HG03571 (cell line): ENCODE measurements around the gene PCP4L1.

Experiments used
- ATAC-seq: cut with Tn5 transposase; IDR thresholded peaks from one replicate; pipeline ENCODE4 v1.9.1; 2021; ENCODE audit not compliant: unreplicated experiment

The PCP4L1 gene

DNA sequence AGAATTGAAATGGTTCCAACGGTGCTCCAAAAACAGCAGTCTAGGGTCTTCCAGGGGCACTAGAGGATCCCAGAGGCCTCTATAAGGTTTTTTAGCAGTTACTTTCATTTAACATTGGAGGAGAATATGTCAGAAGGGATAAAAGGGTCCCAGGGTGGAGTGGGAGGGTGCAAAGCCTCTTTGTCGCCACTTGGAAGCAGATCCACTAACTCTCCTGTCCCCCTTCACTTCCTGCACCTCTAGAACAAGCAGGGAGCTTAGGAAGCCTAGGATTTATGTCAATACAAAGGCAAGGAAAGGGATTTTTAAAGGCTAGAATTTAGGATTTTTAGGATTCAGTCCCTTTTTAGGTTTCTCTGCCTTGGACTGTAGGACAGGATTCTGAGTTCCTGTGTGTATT lies 8.3 kb downstream of the PCP4L1 start:
- ATAC-seq = no peak

DNA sequence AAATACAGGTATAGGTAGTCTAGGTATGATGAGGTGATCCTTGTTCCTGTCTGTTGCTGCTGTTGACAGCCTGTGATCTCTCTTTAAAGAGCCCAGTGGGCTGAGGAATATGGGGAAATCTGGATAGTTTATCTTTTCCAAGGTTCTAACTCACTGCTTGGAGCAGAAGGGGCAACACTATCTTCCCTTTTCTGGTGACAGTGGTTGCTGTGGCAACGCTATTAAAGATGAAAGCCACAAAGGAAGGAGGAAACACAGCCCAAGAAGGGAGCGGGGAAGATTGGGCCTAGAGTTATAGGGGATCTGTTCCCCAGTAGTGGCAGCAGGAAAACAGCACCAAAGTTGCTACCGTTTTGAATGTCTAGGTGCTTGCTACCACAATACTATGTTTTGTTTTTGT lies 8.8 kb downstream of the PCP4L1 start:
- ATAC-seq = no peak

DNA sequence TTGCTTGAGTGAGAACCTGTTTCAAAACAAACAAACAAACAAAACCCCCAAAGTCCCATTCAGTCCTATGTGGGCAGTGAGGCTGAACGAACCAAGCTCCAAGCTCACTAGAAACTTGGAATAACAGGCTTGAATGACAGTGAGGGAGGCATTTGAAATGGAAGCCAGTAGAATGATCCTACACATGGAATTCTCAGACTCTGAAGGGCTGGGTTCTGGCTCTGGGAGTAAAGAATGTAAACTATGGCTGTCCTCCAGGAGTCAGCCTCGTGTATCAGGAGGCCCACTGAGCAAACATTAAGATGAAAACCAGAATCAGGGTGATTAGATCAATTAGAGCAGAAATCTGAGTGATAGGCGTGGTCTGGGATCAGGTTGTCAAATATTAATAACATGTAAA lies 14.9 kb downstream of the PCP4L1 start:
- no peak for ATAC-seq

DNA sequence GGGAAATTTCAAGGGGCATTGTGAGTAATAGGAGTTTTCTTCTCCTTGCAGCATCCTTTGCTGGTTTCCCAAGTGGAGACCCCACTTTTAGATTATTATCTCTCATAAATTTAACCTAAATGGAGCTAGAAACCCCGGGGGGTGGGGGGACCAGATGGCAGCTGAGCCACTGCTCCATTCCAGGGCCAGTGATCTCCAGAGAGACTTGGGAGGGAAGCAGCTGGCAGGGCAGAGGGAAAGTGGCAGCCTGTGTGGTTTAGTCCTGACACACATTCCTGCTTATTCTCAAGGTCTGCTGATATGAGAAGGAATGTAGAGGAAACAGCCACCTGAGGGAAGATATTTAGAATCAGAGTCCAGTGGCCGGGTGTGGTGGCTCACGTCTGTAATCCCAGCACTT lies 16.3 kb downstream of the PCP4L1 start:
- ATAC-seq = no peak

GRCh38 chr1:161282991-161283390 lies 24.4 kb downstream of the PCP4L1 start:
- ATAC-seq = no peak

DNA sequence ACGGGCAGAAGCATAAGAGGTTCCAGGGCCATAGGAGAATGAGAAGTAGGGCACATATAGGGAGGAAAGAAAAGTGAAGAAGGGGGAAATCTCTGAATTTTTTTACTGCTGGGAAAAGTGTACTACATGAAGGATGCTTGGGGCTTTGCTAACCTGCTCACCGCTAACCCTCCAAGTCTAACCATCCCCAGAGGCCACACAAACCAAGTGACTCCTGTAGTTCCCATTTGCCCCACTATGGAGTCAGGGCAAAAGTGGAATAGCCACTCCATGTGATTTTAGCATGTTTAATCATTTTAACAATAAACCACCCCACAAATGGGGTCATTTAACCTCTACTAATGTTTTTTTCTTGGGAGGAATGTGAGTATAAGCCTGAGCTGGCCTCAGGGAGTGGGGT lies 26.6 kb downstream of the PCP4L1 start:
- no peak for ATAC-seq

GRCh38 chr1:161285521-161285920 lies 27.0 kb downstream of the PCP4L1 start:
- ATAC-seq = no peak

- ATAC-seq = no peak
These were observed 29.0 kb downstream of the PCP4L1 start for GRCh38 chr1:161287482-161288054.

DNA sequence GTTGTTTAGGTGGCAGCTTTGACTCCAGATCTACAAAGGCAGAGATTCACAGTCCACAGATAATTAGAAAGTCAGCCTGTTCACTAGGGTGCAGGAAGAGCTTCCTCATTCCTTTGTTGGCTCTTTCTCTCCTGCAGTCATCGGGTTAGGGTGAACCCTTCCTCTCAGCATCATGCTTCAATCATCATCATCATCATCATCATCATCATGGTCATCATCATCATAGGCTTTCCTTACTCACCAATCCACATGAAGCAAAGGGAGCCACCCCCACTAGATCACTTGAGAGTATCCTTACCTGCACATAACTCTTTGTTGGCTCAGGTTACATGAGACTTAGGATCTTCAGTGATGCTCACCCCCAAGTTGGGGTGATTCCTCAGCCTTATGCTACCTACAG lies 32.2 kb downstream of the PCP4L1 start:
- ATAC-seq = no peak

- no peak for ATAC-seq
These were observed 38.9 kb downstream of the PCP4L1 start for GRCh38 chr1:161297415-161297814.

GRCh38 chr1:161298116-161298515 lies 39.6 kb downstream of the PCP4L1 start:
- ATAC-seq = no peak

DNA sequence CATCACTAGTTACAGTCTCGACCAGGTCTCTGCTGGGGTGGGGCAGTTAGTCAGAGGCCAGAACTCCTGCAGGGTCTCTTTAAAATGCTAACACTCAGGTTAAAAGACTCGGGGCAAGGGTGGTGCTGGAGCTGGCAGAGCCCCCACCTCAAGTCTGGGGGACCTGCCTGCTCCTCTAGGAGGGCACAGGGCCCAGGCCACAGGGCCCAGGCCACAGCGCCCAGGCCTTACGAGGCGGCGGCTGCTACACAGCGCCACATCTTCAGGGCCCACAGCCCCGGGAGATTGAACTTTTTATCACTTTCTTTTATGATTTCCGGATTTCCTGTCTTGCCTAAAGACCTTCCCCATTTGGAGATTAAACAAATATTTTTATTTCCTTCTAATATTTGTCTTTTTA lies 40.8 kb downstream of the PCP4L1 start:
- no peak for ATAC-seq

DNA sequence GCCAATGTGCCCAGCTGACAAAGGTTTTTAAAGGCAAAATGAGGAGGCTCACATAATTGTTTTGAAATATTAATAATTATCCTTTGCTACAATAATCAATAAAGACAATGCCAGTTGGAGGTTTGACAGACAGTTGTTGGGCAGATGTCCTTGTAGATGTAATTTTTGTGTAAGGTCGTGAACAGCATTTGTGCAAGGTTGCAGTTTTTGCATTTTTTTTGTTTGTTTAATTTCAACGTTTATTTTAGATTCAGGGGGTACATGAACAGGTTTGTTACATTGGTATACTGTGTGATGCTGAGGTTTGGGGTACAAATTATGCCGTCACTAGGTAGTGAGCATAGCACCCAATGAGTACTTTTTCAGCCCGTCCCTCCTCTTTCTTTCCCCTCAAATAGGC lies 41.9 kb downstream of the PCP4L1 start:
- no peak for ATAC-seq

GRCh38 chr1:161304927-161305866 lies 46.7 kb downstream of the PCP4L1 start:
- no peak for ATAC-seq

DNA sequence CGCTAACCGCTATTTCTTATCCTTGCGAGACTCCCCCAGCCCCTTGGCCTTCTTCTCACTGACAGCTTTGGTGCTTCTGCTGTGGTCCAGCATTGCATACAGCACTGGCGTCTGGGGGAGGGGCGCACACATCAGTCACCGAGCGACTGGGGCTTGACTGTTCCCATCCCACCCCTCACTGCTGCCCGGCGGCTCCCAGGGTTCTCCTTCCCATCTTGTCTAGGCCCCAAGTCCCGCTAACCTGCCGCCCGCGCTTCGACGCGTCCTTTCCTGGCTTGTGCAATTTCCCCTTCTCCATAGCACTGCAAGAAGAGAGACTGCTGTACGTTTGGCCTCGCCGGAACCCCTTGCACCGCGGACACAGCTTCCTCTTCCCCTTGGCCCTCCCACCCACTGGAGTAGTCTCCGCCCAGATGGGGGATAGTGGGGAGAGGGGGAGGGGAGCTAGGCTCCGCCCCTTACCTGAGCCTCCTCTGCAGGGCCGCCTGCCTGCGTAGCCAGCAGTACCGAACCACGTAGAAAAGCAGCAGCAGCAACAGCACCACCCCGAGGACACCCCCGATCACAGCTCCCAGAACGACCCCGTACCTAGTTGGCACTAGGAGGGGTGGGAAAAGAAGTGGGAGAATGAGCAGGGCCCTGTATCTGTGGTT lies 47.4 kb downstream of the PCP4L1 start:
- ATAC-seq = peak; percentile 67

GRCh38 chr1:161307230-161307768 lies 48.8 kb downstream of the PCP4L1 start:
- no peak for ATAC-seq

GRCh38 chr1:161307892-161308638 lies 49.5 kb downstream of the PCP4L1 start:
- ATAC-seq = no peak

GRCh38 chr1:161309868-161310267 lies 51.3 kb downstream of the PCP4L1 start, which contains the start of gene MPZ:
MPZ (minus strand) TSS chr1:161309968; CDS start chr1:161309905, 63 bp downstream.
- no peak for ATAC-seq

GRCh38 chr1:161311595-161312181 lies 53.1 kb downstream of the PCP4L1 start:
- no peak for ATAC-seq

DNA sequence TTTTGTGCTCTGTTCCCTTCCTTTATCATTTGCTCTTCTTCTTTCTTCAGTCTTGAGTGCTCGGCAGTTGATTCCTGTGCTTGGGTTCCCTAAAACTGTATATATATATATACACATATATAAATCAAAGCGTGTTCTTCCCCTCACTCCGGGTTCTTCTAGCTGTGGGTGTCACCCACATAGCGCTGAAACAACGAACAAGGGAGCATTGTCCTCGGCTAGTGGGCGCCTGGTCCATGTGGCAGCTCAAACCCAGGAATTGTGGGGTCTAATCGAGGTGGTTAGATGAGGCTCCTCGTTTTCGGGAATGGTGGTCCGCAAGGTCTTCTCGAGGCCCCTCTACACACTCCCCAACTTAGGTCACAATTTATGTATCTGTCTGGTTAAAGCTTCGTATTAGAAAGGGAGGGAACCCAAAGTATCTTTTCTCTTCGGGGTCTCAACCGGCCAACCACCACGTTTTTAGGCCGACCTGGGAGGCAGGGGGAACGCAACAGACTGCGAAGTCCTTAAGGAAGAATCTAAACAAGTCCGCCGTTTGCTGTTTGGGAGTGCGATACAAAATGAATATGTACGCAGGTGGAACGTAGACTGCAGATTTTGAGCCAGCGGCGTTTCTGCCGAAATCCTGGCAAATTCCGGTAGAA lies 55.1 kb downstream of the PCP4L1 start:
- no peak for ATAC-seq
